OCI-LY3 (cell line): ENCODE data around the gene SYT1.

Experiments used
- EZH2phosphoT487 ChIP-seq: fragments of 200-600 bp; shearing (Covaris generic); IDR thresholded peaks from 2 replicates; pipeline ENCODE4 v1.6.1; 2018; ENCODE audit warnings: antibody characterized with exemption, mixed run types, low read depth
- TF ChIP-seq, protein P1 (sequence below): fragments of 200-600, 300-600 bp; sonication (generic); IDR thresholded peaks from 2 replicates; pipeline ENCODE4 v1.5.1; 2014; ENCODE audit warnings: antibody characterized with exemption, low read length, low read depth

DNA sequence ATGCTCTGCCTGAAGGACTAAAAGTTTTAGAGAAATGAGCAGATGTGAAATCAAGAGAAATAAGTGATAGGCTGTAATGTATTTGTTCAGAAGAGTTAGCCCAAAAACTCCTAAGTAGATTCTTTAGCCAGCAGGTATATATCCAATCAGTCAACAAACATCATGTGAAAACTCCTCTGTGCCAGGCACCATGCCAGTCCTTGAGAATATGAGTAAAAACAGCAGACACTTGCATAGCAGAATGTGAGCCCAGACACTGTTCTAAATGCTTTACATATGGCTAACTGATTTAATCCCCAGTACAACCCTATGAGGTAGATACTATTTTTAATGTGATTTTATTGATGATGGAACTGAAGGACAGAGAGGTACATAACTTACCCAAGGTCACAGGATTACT, 496.4 kb downstream of the SYT1 start:
- TF ChIP-seq, protein P1, sequence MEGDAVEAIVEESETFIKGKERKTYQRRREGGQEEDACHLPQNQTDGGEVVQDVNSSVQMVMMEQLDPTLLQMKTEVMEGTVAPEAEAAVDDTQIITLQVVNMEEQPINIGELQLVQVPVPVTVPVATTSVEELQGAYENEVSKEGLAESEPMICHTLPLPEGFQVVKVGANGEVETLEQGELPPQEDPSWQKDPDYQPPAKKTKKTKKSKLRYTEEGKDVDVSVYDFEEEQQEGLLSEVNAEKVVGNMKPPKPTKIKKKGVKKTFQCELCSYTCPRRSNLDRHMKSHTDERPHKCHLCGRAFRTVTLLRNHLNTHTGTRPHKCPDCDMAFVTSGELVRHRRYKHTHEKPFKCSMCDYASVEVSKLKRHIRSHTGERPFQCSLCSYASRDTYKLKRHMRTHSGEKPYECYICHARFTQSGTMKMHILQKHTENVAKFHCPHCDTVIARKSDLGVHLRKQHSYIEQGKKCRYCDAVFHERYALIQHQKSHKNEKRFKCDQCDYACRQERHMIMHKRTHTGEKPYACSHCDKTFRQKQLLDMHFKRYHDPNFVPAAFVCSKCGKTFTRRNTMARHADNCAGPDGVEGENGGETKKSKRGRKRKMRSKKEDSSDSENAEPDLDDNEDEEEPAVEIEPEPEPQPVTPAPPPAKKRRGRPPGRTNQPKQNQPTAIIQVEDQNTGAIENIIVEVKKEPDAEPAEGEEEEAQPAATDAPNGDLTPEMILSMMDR = no peak
- no peak for TF ChIP-seq EZH2phosphoT487
